ENCODE data around the gene PPP1R7. TPM values are rescaled to one million over a fixed set of nuclear protein-coding genes. Genes with fewer than 3 reads are reported as not detected.

The PPP1R7 gene
- total RNA-seq, 1 experiment from 2014 or later: 49.1 TPM

DNA sequence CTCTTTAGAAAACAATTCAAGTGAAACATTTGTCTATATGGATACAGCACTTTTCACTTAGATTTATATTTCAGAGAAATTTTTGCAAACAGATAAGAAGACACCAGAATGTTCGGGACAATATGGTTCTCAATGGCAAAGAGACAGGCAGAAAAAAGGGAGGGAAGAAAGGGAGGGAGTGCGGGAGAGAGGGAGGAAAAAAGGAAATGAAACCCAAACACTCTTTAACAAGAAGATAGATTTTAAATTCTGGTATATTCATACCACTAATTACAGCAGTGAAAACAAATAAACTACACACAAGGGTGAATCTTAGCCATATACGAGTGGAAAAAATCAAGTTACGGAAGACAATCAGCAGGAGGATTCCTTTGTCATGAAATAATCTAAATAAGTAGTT, 4.0 kb upstream of the PPP1R7 start:
- CTCF ChIA-PET: interaction anchor here (0.7 kb wide), 1 partner anchor 68 kb away, joined by 3 read pairs; no protein-coding TSS in a partner anchor
- H3K27ac Mint-ChIP-seq: no peak overlapping the region
- POLR2A ChIA-PET: no interaction called here
- no peak overlapping the region for H3K4me3 Mint-ChIP-seq
- H3K36me3 Mint-ChIP-seq: peaks cover 6% of the 10 kb centered on the region
- H3K4me1 Mint-ChIP-seq: peaks cover 15% of the 10 kb centered on the region
- ATAC-seq (no peak), DNase-seq (ENCODE audit: low spot score) (no peak)
- H3K27me3 Mint-ChIP-seq (ENCODE audit: low read depth): no peaks in the 10 kb centered on the region
- no peaks in the 10 kb centered on the region for H3K9me3 Mint-ChIP-seq
- TF ChIP-seq, protein P1, sequence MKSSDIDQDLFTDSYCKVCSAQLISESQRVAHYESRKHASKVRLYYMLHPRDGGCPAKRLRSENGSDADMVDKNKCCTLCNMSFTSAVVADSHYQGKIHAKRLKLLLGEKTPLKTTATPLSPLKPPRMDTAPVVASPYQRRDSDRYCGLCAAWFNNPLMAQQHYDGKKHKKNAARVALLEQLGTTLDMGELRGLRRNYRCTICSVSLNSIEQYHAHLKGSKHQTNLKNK (CRISPR knock-in tag; IDR thresholded peaks at IDR 0.05): no peak
- TF ChIP-seq, protein P2, sequence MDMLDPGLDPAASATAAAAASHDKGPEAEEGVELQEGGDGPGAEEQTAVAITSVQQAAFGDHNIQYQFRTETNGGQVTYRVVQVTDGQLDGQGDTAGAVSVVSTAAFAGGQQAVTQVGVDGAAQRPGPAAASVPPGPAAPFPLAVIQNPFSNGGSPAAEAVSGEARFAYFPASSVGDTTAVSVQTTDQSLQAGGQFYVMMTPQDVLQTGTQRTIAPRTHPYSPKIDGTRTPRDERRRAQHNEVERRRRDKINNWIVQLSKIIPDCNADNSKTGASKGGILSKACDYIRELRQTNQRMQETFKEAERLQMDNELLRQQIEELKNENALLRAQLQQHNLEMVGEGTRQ (CRISPR knock-in tag; IDR thresholded peaks at IDR 0.05): no peak
- TF ChIP-seq RELA (CRISPR knock-in tag; IDR thresholded peaks at IDR 0.05; ENCODE audit: borderline replicate concordance) (no peak), NFYB (CRISPR knock-in tag; conservative IDR thresholded peaks at IDR 0.05; ENCODE audit: low read depth) (no peak), SMAD4 (CRISPR knock-in tag; IDR thresholded peaks at IDR 0.05) (no peak), NFE2L1 (CRISPR knock-in tag; IDR thresholded peaks at IDR 0.05) (no peak)
- TF ChIP-seq, protein P3, sequence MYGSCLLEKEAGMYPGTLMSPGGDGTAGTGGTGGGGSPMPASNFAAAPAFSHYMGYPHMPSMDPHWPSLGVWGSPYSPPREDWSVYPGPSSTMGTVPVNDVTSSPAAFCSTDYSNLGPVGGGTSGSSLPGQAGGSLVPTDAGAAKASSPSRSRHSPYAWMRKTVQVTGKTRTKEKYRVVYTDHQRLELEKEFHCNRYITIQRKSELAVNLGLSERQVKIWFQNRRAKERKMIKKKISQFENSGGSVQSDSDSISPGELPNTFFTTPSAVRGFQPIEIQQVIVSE (CRISPR knock-in tag; IDR thresholded peaks at IDR 0.05; ENCODE audit: borderline replicate concordance): no peak

DNA sequence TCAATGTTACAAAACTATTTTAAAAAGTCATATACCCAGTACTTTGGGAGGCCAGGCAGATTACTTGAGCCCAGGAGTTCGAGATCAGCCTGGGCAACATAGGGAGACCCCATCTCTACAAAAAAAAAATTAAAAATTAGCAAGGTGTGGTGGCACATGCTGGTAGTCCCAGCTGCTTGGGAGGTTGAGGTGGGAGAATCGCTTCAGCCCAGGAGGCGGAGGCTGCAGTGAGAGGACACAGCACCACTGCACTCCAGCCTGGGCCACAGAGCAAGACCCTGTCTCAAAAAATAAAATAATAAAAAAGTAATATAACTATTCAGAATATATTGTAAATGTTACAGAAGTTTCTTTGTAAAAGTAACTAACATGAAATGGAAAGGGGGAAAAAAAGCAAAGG, 2.9 kb upstream of the PPP1R7 start:
- DNase-seq (ENCODE audit: low spot score) (no peak), ATAC-seq (no peak)
- Mint-ChIP-seq H3K36me3 (peaks cover 1% of the 10 kb centered on the region), H3K4me3 (no peak overlapping the region), H3K9me3 (no peaks in the 10 kb centered on the region), H3K27me3 (ENCODE audit: low read depth) (no peaks in the 10 kb centered on the region), H3K4me1 (peaks cover 26% of the 10 kb centered on the region), H3K27ac (no peak overlapping the region)
- CTCF ChIA-PET: interaction anchor here (0.6 kb wide), 1 partner anchor 172 kb away, joined by 3 read pairs; no protein-coding TSS in a partner anchor
- POLR2A ChIA-PET: no interaction called here
- TF ChIP-seq FOXP1 (CRISPR knock-in tag; IDR thresholded peaks at IDR 0.05; ENCODE audit: borderline replicate concordance) (no peak), NR3C1 (CRISPR knock-in tag; conservative IDR thresholded peaks at IDR 0.05; ENCODE audit: low read depth) (no peak), ELF4 (CRISPR knock-in tag; IDR thresholded peaks at IDR 0.05; ENCODE audit: low read depth) (no peak), ZNF671 (CRISPR knock-in tag; IDR thresholded peaks at IDR 0.05) (no peak)
- TF ChIP-seq, protein P4, sequence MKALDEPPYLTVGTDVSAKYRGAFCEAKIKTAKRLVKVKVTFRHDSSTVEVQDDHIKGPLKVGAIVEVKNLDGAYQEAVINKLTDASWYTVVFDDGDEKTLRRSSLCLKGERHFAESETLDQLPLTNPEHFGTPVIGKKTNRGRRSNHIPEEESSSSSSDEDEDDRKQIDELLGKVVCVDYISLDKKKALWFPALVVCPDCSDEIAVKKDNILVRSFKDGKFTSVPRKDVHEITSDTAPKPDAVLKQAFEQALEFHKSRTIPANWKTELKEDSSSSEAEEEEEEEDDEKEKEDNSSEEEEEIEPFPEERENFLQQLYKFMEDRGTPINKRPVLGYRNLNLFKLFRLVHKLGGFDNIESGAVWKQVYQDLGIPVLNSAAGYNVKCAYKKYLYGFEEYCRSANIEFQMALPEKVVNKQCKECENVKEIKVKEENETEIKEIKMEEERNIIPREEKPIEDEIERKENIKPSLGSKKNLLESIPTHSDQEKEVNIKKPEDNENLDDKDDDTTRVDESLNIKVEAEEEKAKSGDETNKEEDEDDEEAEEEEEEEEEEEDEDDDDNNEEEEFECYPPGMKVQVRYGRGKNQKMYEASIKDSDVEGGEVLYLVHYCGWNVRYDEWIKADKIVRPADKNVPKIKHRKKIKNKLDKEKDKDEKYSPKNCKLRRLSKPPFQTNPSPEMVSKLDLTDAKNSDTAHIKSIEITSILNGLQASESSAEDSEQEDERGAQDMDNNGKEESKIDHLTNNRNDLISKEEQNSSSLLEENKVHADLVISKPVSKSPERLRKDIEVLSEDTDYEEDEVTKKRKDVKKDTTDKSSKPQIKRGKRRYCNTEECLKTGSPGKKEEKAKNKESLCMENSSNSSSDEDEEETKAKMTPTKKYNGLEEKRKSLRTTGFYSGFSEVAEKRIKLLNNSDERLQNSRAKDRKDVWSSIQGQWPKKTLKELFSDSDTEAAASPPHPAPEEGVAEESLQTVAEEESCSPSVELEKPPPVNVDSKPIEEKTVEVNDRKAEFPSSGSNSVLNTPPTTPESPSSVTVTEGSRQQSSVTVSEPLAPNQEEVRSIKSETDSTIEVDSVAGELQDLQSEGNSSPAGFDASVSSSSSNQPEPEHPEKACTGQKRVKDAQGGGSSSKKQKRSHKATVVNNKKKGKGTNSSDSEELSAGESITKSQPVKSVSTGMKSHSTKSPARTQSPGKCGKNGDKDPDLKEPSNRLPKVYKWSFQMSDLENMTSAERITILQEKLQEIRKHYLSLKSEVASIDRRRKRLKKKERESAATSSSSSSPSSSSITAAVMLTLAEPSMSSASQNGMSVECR (CRISPR knock-in tag; IDR thresholded peaks at IDR 0.05; ENCODE audit: borderline replicate concordance): no peak
- TF ChIP-seq, protein P5, sequence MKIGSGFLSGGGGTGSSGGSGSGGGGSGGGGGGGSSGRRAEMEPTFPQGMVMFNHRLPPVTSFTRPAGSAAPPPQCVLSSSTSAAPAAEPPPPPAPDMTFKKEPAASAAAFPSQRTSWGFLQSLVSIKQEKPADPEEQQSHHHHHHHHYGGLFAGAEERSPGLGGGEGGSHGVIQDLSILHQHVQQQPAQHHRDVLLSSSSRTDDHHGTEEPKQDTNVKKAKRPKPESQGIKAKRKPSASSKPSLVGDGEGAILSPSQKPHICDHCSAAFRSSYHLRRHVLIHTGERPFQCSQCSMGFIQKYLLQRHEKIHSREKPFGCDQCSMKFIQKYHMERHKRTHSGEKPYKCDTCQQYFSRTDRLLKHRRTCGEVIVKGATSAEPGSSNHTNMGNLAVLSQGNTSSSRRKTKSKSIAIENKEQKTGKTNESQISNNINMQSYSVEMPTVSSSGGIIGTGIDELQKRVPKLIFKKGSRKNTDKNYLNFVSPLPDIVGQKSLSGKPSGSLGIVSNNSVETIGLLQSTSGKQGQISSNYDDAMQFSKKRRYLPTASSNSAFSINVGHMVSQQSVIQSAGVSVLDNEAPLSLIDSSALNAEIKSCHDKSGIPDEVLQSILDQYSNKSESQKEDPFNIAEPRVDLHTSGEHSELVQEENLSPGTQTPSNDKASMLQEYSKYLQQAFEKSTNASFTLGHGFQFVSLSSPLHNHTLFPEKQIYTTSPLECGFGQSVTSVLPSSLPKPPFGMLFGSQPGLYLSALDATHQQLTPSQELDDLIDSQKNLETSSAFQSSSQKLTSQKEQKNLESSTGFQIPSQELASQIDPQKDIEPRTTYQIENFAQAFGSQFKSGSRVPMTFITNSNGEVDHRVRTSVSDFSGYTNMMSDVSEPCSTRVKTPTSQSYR (CRISPR knock-in tag; IDR thresholded peaks at IDR 0.05): no peak
- TF ChIP-seq, protein P6, sequence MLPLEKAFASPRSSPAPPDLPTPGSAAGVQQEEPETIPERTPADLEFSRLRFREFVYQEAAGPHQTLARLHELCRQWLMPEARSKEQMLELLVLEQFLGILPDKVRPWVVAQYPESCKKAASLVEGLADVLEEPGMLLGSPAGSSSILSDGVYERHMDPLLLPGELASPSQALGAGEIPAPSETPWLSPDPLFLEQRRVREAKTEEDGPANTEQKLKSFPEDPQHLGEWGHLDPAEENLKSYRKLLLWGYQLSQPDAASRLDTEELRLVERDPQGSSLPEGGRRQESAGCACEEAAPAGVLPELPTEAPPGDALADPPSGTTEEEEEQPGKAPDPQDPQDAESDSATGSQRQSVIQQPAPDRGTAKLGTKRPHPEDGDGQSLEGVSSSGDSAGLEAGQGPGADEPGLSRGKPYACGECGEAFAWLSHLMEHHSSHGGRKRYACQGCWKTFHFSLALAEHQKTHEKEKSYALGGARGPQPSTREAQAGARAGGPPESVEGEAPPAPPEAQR (CRISPR knock-in tag; IDR thresholded peaks at IDR 0.05): no peak
- TF ChIP-seq, protein P7, sequence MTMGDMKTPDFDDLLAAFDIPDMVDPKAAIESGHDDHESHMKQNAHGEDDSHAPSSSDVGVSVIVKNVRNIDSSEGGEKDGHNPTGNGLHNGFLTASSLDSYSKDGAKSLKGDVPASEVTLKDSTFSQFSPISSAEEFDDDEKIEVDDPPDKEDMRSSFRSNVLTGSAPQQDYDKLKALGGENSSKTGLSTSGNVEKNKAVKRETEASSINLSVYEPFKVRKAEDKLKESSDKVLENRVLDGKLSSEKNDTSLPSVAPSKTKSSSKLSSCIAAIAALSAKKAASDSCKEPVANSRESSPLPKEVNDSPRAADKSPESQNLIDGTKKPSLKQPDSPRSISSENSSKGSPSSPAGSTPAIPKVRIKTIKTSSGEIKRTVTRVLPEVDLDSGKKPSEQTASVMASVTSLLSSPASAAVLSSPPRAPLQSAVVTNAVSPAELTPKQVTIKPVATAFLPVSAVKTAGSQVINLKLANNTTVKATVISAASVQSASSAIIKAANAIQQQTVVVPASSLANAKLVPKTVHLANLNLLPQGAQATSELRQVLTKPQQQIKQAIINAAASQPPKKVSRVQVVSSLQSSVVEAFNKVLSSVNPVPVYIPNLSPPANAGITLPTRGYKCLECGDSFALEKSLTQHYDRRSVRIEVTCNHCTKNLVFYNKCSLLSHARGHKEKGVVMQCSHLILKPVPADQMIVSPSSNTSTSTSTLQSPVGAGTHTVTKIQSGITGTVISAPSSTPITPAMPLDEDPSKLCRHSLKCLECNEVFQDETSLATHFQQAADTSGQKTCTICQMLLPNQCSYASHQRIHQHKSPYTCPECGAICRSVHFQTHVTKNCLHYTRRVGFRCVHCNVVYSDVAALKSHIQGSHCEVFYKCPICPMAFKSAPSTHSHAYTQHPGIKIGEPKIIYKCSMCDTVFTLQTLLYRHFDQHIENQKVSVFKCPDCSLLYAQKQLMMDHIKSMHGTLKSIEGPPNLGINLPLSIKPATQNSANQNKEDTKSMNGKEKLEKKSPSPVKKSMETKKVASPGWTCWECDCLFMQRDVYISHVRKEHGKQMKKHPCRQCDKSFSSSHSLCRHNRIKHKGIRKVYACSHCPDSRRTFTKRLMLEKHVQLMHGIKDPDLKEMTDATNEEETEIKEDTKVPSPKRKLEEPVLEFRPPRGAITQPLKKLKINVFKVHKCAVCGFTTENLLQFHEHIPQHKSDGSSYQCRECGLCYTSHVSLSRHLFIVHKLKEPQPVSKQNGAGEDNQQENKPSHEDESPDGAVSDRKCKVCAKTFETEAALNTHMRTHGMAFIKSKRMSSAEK (CRISPR knock-in tag; IDR thresholded peaks at IDR 0.05; ENCODE audit: borderline replicate concordance): no peak
- TF ChIP-seq, protein P8, sequence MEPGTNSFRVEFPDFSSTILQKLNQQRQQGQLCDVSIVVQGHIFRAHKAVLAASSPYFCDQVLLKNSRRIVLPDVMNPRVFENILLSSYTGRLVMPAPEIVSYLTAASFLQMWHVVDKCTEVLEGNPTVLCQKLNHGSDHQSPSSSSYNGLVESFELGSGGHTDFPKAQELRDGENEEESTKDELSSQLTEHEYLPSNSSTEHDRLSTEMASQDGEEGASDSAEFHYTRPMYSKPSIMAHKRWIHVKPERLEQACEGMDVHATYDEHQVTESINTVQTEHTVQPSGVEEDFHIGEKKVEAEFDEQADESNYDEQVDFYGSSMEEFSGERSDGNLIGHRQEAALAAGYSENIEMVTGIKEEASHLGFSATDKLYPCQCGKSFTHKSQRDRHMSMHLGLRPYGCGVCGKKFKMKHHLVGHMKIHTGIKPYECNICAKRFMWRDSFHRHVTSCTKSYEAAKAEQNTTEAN (CRISPR knock-in tag; IDR thresholded peaks at IDR 0.05): no peak

Data from WTC11 (cell line).